Measurements from ENCODE around the gene AK8. TPM values are rescaled to one million over a fixed set of nuclear protein-coding genes. Genes with fewer than 3 reads are reported as not detected.

AK8 gene
- total RNA-seq, 1 experiment from 2014 or later: not detected

DNA sequence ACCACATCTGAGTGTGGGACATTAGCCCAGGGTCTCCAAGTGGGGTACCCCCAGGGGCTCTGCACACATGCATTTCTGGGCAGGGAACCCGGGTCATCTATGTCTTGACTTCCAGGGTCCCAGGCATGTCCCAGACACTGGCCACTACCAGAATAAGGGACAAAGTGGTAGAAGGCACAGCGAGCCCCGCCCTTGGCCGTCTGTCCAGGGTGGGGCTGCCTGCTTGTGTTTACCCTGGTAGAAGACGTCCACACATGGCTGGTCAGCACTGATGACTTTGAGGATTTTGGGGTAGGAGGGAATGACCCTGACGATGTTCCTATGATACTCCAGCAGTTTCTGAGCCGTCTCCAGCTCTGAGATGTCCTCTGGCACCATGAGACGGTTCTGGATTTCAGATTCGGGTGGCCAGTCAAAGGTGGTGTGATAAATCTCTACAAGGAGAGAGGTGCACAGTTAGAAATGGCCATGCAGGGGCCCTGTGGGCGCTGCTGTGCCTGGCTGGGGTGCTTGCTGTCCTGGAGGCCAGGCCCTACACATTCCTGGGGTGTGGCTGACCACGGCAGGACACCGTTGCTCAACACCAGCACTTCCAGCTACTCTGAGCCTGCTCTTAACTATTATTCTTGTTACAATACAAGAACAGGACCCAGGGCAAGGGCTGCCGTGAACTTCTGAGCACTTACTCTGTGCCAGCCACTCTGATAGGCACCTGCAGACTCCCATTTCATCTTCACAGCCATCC, 51.3 kb downstream of the AK8 start:
- no TSS peak for BruUV-seq (replicated peaks)
- Histone ChIP-seq H3K4me1 (ENCODE audit: insufficient read depth, low read length, poor library complexity, severe bottlenecking) (no peaks in the 10 kb centered on the region), H3K36me3 (ENCODE audit: insufficient read depth, low read length, poor library complexity, severe bottlenecking) (no peaks in the 10 kb centered on the region), H3K27ac (ENCODE audit: low read depth, low read length, poor library complexity, severe bottlenecking) (no peak overlapping the region), H3K9me3 (ENCODE audit: low read depth, low read length, poor library complexity, severe bottlenecking) (no peaks in the 10 kb centered on the region), H3K27me3 (replicated peaks; ENCODE audit: insufficient read depth, low read depth, low read length, poor library complexity) (peaks cover 44% of the 10 kb centered on the region), H3K4me3 (ENCODE audit: low read depth, low read length, poor library complexity, severe bottlenecking) (no peak overlapping the region)
- intact Hi-C loops (cut with micrococcal nuclease; ENCODE audit: unreplicated experiment): no loop called here
- no peak for DNase-seq (ENCODE audit: low spot score)
- ChIA-PET POLR2A (ENCODE audit: low non-redundant PET) (no interaction called here), CTCF (no interaction called here)
- TF ChIP-seq, protein P1, sequence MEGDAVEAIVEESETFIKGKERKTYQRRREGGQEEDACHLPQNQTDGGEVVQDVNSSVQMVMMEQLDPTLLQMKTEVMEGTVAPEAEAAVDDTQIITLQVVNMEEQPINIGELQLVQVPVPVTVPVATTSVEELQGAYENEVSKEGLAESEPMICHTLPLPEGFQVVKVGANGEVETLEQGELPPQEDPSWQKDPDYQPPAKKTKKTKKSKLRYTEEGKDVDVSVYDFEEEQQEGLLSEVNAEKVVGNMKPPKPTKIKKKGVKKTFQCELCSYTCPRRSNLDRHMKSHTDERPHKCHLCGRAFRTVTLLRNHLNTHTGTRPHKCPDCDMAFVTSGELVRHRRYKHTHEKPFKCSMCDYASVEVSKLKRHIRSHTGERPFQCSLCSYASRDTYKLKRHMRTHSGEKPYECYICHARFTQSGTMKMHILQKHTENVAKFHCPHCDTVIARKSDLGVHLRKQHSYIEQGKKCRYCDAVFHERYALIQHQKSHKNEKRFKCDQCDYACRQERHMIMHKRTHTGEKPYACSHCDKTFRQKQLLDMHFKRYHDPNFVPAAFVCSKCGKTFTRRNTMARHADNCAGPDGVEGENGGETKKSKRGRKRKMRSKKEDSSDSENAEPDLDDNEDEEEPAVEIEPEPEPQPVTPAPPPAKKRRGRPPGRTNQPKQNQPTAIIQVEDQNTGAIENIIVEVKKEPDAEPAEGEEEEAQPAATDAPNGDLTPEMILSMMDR (conservative IDR thresholded peaks at IDR 0.05; ENCODE audit: low read depth, low read length): no peak
- no peak for TF ChIP-seq EZH2 (IDR thresholded peaks at IDR 0.05; ENCODE audit: borderline replicate concordance, low read depth, low read length, poor library complexity, severe bottlenecking)

DNA sequence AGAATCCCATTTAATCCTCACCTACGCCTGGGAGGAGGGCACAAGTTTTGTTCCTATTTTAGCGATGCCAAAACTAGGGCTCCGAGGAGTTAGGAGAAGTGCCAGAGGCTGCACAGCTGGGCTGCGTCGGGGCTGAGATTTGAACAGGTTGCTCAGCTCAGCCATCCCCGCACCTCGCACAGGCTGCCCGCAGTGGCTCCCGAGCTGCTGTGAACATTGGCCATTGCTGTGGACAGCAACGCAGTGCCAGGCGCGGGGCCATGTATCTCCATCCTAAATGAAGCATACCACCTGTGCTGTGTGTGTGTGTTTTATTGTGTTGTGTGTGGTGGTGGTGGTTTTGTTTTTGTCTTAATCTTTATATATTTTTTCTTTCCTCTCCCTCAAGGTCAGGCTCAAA, 52.0 kb downstream of the AK8 start:
- no TSS peak for BruUV-seq (replicated peaks)
- Histone ChIP-seq H3K36me3 (ENCODE audit: insufficient read depth, low read length, poor library complexity, severe bottlenecking) (no peaks in the 10 kb centered on the region), H3K9me3 (ENCODE audit: low read depth, low read length, poor library complexity, severe bottlenecking) (no peaks in the 10 kb centered on the region), H3K27ac (ENCODE audit: low read depth, low read length, poor library complexity, severe bottlenecking) (no peak overlapping the region), H3K4me3 (ENCODE audit: low read depth, low read length, poor library complexity, severe bottlenecking) (no peak overlapping the region), H3K27me3 (replicated peaks; ENCODE audit: insufficient read depth, low read depth, low read length, poor library complexity) (peaks cover 44% of the 10 kb centered on the region), H3K4me1 (ENCODE audit: insufficient read depth, low read length, poor library complexity, severe bottlenecking) (no peaks in the 10 kb centered on the region)
- CTCF ChIA-PET: interaction anchor here (0.6 kb wide), 1 partner anchor 117 kb away, joined by 3 read pairs; no protein-coding TSS in a partner anchor
- DNase-seq (ENCODE audit: low spot score): no peak
- intact Hi-C loops (cut with micrococcal nuclease; ENCODE audit: unreplicated experiment): no loop called here
- POLR2A ChIA-PET (ENCODE audit: low non-redundant PET): no interaction called here
- no peak for TF ChIP-seq EZH2 (IDR thresholded peaks at IDR 0.05; ENCODE audit: borderline replicate concordance, low read depth, low read length, poor library complexity, severe bottlenecking)
- TF ChIP-seq, protein P1 (conservative IDR thresholded peaks at IDR 0.05; ENCODE audit: low read depth, low read length): no peak

DNA sequence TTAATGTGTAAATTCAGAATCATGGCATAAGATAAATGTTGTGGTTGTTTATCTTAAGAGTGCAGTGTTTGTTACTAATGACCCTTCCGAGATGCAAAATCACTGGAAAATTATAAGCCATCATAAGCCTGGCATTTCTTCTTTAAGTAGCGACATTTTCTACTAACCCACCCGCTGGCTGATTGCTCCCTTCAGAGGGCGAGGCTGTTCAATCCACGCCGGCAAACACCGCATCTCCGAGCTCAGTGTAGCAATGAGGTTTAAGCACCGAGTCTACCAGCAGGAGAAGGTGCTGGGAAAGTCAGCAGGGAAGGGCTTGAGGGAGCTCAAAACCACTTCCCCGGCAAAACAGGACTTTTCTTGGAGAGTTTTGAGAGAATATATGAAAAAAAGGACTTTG, 52.7 kb downstream of the AK8 start:
- Histone ChIP-seq H3K27me3 (replicated peaks; ENCODE audit: insufficient read depth, low read depth, low read length, poor library complexity) (peaks cover 44% of the 10 kb centered on the region), H3K4me1 (ENCODE audit: insufficient read depth, low read length, poor library complexity, severe bottlenecking) (no peaks in the 10 kb centered on the region), H3K36me3 (ENCODE audit: insufficient read depth, low read length, poor library complexity, severe bottlenecking) (no peaks in the 10 kb centered on the region), H3K9me3 (ENCODE audit: low read depth, low read length, poor library complexity, severe bottlenecking) (no peaks in the 10 kb centered on the region), H3K4me3 (ENCODE audit: low read depth, low read length, poor library complexity, severe bottlenecking) (no peak overlapping the region), H3K27ac (ENCODE audit: low read depth, low read length, poor library complexity, severe bottlenecking) (no peak overlapping the region)
- TF ChIP-seq, protein P1 (conservative IDR thresholded peaks at IDR 0.05; ENCODE audit: low read depth, low read length): no peak
- no peak for TF ChIP-seq EZH2 (IDR thresholded peaks at IDR 0.05; ENCODE audit: borderline replicate concordance, low read depth, low read length, poor library complexity, severe bottlenecking)
- ChIA-PET POLR2A (ENCODE audit: low non-redundant PET) (interaction anchor here (0.5 kb wide), 1 partner anchor 141 kb away, joined by 3 read pairs; no protein-coding TSS in a partner anchor), CTCF (no interaction called here)
- DNase-seq (ENCODE audit: low spot score): no peak
- intact Hi-C loops (cut with micrococcal nuclease; ENCODE audit: unreplicated experiment): no loop called here
- no TSS peak for BruUV-seq (replicated peaks)
